H9 (cell line): Measurements from ENCODE around the gene SYVN1. TPM values are rescaled to one million over a fixed set of nuclear protein-coding genes. Genes with fewer than 3 reads are reported as not detected.

ENCODE experiments used
- DNase-seq: peaks from one replicate; pipeline ENCODE4 v3.0.0-alpha.2; 2017
- H2AFZ ChIP-seq: one replicate; pipeline ENCODE4 v1.6.1; 2013; ENCODE audit warnings: mild to moderate bottlenecking, low read length, control low read depth, moderate library complexity
- H2AK5ac ChIP-seq: 2 replicates; pipeline ENCODE4 v1.6.1; 2013; ENCODE audit warnings: low read length, control low read depth, mixed read lengths; ENCODE audit not compliant: insufficient read length
- H2BK120ac ChIP-seq: one replicate; pipeline ENCODE4 v1.6.1; 2013; ENCODE audit warnings: low read depth, mild to moderate bottlenecking, low read length, control low read depth, inconsistent platforms; ENCODE audit not compliant: poor library complexity, severe bottlenecking
- H2BK12ac ChIP-seq: 2 replicates; pipeline ENCODE4 v1.6.1; 2013; ENCODE audit warnings: low read length, control low read depth, mixed read lengths, low read depth; ENCODE audit not compliant: insufficient read length
- H2BK15ac ChIP-seq: 2 replicates; pipeline ENCODE4 v1.6.1; 2013; ENCODE audit warnings: low read depth, low read length, control low read depth
- H2BK20ac ChIP-seq: one replicate; pipeline ENCODE4 v1.6.1; 2013; ENCODE audit warnings: low read depth, mild to moderate bottlenecking, low read length, control low read depth, inconsistent platforms; ENCODE audit not compliant: poor library complexity, severe bottlenecking
- H2BK5ac ChIP-seq: 2 replicates; pipeline ENCODE4 v1.6.1; 2013; ENCODE audit warnings: low read length, control low read depth, mixed read lengths; ENCODE audit not compliant: insufficient read length
- H3K14ac ChIP-seq: 2 replicates; pipeline ENCODE4 v1.6.1; 2013; ENCODE audit warnings: low read length, control low read depth; ENCODE audit not compliant: insufficient read depth
- H3K18ac ChIP-seq: 2 replicates; pipeline ENCODE4 v1.6.1; 2013; ENCODE audit warnings: low read depth, mild to moderate bottlenecking, mixed read lengths, low read length, control low read depth; ENCODE audit not compliant: insufficient read length
- H3K23ac ChIP-seq: 2 replicates; pipeline ENCODE4 v1.6.1; 2013; ENCODE audit warnings: low read length, control low read depth, mixed read lengths, low read depth; ENCODE audit not compliant: insufficient read length
- H3K23me2 ChIP-seq: 2 replicates; pipeline ENCODE4 v1.6.1; 2013; ENCODE audit warnings: low read depth, mild to moderate bottlenecking, mixed read lengths, low read length, control low read depth; ENCODE audit not compliant: insufficient read length, poor library complexity, severe bottlenecking
- H3K27ac ChIP-seq: 2 replicates; pipeline ENCODE4 v1.5.1; 2013; ENCODE audit warnings: low read length, control low read depth, mixed read lengths, low read depth; ENCODE audit not compliant: insufficient read length
- H3K27me3 ChIP-seq: 2 replicates; pipeline ENCODE4 v1.6.1; 2013; ENCODE audit warnings: low read length, control low read depth, inconsistent platforms; ENCODE audit not compliant: insufficient read depth
- H3K4ac ChIP-seq: 2 replicates; pipeline ENCODE4 v1.6.1; 2013; ENCODE audit warnings: low read depth, mild to moderate bottlenecking, control low read depth, inconsistent platforms, low read length, moderate library complexity
- H3K4me1 ChIP-seq: 2 replicates; pipeline ENCODE4 v1.6.1; 2013; ENCODE audit warnings: low read length, control low read depth, inconsistent platforms; ENCODE audit not compliant: insufficient read depth
- H3K4me2 ChIP-seq: 2 replicates; pipeline ENCODE4 v1.6.1; 2013; ENCODE audit warnings: low read length, control low read depth, mixed read lengths; ENCODE audit not compliant: insufficient read length, insufficient read depth
- H3K56ac ChIP-seq: 2 replicates; pipeline ENCODE4 v1.6.1; 2013; ENCODE audit warnings: low read depth, mild to moderate bottlenecking, mixed read lengths, low read length, control low read depth; ENCODE audit not compliant: insufficient read length
- H3K79me1 ChIP-seq: 2 replicates; pipeline ENCODE4 v1.6.1; 2013; ENCODE audit warnings: low read depth, mild to moderate bottlenecking, moderate library complexity, low read length, control low read depth, inconsistent platforms; ENCODE audit not compliant: insufficient read depth, poor library complexity, severe bottlenecking
- H3K79me2 ChIP-seq: 2 replicates; pipeline ENCODE4 v1.6.1; 2013; ENCODE audit warnings: low read length, control low read depth, inconsistent platforms; ENCODE audit not compliant: insufficient read depth
- H3K9ac ChIP-seq: 2 replicates; pipeline ENCODE4 v1.6.1; 2013; ENCODE audit warnings: low read length, control low read depth, mixed read lengths; ENCODE audit not compliant: insufficient read length; ENCODE audit errors: extremely low read depth
- H3K9me3 ChIP-seq: one replicate; pipeline ENCODE4 v1.6.1; 2013; ENCODE audit warnings: low read depth, low read length, inconsistent platforms; ENCODE audit not compliant: control insufficient read depth
- H3T11ph ChIP-seq: one replicate; pipeline ENCODE4 v1.6.1; 2013; ENCODE audit warnings: mild to moderate bottlenecking, low read length, control low read depth, inconsistent platforms
- H4K20me1 ChIP-seq: one replicate; pipeline ENCODE4 v1.6.1; 2013; ENCODE audit not compliant: control insufficient read depth, insufficient read length, insufficient read depth
- H4K5ac ChIP-seq: 2 replicates; pipeline ENCODE4 v1.6.1; 2013; ENCODE audit warnings: low read depth, mild to moderate bottlenecking, mixed read lengths, low read length, control low read depth; ENCODE audit not compliant: insufficient read length
- H4K8ac ChIP-seq: replicated peaks from 2 replicates; pipeline ENCODE4 v1.6.1; 2013; ENCODE audit warnings: low read length, control low read depth, mixed read lengths, low read depth; ENCODE audit not compliant: insufficient read length
- H4K91ac ChIP-seq: 2 replicates; pipeline ENCODE4 v1.6.1; 2013; ENCODE audit warnings: low read depth, mild to moderate bottlenecking, moderate library complexity, mixed read lengths, low read length, control low read depth; ENCODE audit not compliant: insufficient read length
- H3K27ac Mint-ChIP-seq, 3 experiments: 2 replicates in 2 of 3; 3 replicates in 1 of 3; pipeline ENCODE4 v1.8.0; 2020 to 2021; ENCODE audit warnings: mixed read lengths in 3 of 3, mild to moderate bottlenecking in 1 of 3, moderate library complexity in 1 of 3
- H3K27me3 Mint-ChIP-seq: 2 replicates; pipeline ENCODE4 v1.8.0; 2021; ENCODE audit warnings: low read depth, mild to moderate bottlenecking, moderate library complexity, mixed read lengths
- H3K36me3 Mint-ChIP-seq, 3 experiments: 2 replicates in 2 of 3; 3 replicates in 1 of 3; pipeline ENCODE4 v1.8.0; 2020 to 2021; ENCODE audit warnings: low read depth in 3 of 3, mixed read lengths in 3 of 3; ENCODE audit not compliant: insufficient read depth in 1 of 3
- H3K4me1 Mint-ChIP-seq, 2 experiments: 2 replicates each; pipeline ENCODE4 v1.8.0; 2020; ENCODE audit warnings: mixed read lengths in 2 of 2
- H3K4me3 Mint-ChIP-seq, 2 experiments: 2 replicates in 1 of 2; 3 replicates in 1 of 2; pipeline ENCODE4 v1.8.0; 2020 to 2021; ENCODE audit warnings: mild to moderate bottlenecking in 2 of 2, mixed read lengths in 2 of 2, moderate library complexity in 1 of 2
- H3K9me3 Mint-ChIP-seq, 2 experiments: 2 replicates in 1 of 2; 3 replicates in 1 of 2; pipeline ENCODE4 v1.8.0; 2020; ENCODE audit warnings: mild to moderate bottlenecking in 2 of 2, mixed read lengths in 2 of 2, moderate library complexity in 1 of 2
- CTCF ChIP-seq: fragments of 200-600 bp; sonication (generic); conservative IDR thresholded peaks from 3 replicates; pipeline ENCODE4 v1.8.0; 2021; ENCODE audit warnings: antibody characterized with exemption, mild to moderate bottlenecking
- WGBS: extraction: QIAGEN DNeasy Blood & Tissue Kit; methylation state at CpG from one replicate; pipeline ENCODE4 v1.1.7; 2013; ENCODE audit warnings: missing lambda C conversion rate, low lambda C conversion rate, mixed read lengths; ENCODE audit not compliant: insufficient read length; ENCODE audit errors: extremely low coverage; 5-methylcytosine and 5-hydroxymethylcytosine counted together
- total RNA-seq: library from RNA; stranded (reverse); gene quantifications from 2 replicates; pipeline ENCODE4 v1.2.1, GENCODE V29; 2021

Gene SYVN1
- total RNA-seq, 1 experiment from 2014 or later, result 31.6 TPM

DNA sequence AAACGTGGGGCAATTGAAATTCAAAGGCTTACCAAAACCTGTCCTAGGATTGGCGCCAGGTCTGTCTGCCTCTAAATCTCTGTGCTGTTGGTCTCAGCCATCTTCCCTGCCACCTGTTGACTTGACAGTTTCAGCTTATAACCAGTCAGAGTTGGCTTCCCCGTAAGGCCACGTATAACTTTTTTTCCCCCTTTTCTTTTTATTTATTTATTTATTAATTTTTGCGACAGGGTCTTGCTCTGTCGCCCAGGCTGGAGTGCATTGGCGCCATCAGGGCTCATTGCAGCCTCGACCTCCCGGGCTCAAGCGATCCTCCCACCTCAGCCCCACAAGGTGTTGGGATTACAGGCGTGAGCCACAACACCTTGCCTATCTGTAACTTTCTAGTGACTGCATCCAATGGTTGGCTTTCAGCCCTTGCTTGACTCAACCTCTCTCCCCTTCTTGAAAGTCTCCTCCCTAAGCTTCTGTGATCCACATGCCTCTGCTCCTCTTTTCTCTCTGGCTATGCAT, 1.4 kb upstream of the SYVN1 start:
- no peak overlapping the region for H2BK20ac ChIP-seq
- H3K4me3 Mint-ChIP-seq, result peak overlapping the region; percentile 93 to 95
- no peak for TF ChIP-seq CTCF
- H4K91ac ChIP-seq, result no peak overlapping the region
- H3K4ac ChIP-seq, result no peak overlapping the region
- H3K27ac ChIP-seq, result peak overlapping the region; percentile 3
- no peaks in the 10 kb centered on the region for H3K79me2 ChIP-seq
- H3K9me3 ChIP-seq, result no peaks in the 10 kb centered on the region
- no CpG with 5 or more reads among the region's 11 CpGs for WGBS
- H2AK5ac ChIP-seq, result no peak overlapping the region
- no peak overlapping the region for H2BK12ac ChIP-seq
- peaks cover 5 to 25% (median 22%) of the 10 kb centered on the region in 3 experiments; a peak in 5 of 7 replicates for H3K36me3 Mint-ChIP-seq
- H2BK15ac ChIP-seq, result no peak overlapping the region
- H2BK120ac ChIP-seq, result no peak overlapping the region
- peak overlapping the region; percentile 3 for H2BK5ac ChIP-seq
- no peak overlapping the region for H2AFZ ChIP-seq
- no peak overlapping the region for H3T11ph ChIP-seq
- no peaks in the 10 kb centered on the region for H3K27me3 ChIP-seq
- H3K9me3 Mint-ChIP-seq, result no peaks in the 10 kb centered on the region; a peak in 1 of 5 replicates
- no peaks in the 10 kb centered on the region for H4K20me1 ChIP-seq
- H3K27ac Mint-ChIP-seq, result peak overlapping the region; percentile 95 to 100 (median 98); a peak in 6 of 7 replicates
- H3K9ac ChIP-seq, result peak overlapping the region; percentile 69
- no peak overlapping the region for H3K14ac ChIP-seq
- no peak overlapping the region for H3K23ac ChIP-seq
- peaks cover 14% of the 10 kb centered on the region for H3K23me2 ChIP-seq
- H3K4me2 ChIP-seq, result peak overlapping the region; percentile 58
- no peak overlapping the region for H4K5ac ChIP-seq
- H3K27me3 Mint-ChIP-seq, result peaks cover 10% of the 10 kb centered on the region
- H3K79me1 ChIP-seq, result no peaks in the 10 kb centered on the region
- H4K8ac ChIP-seq, result no peak overlapping the region
- H3K4me1 Mint-ChIP-seq, result peaks cover 19 to 23% of the 10 kb centered on the region in 2 experiments
- DNase-seq, result no peak
- no peak overlapping the region for H3K56ac ChIP-seq
- H3K4me1 ChIP-seq, result no peaks in the 10 kb centered on the region
- H3K18ac ChIP-seq, result no peak overlapping the region
